COLO668 (cell line): ENCODE measurements around the gene POU2F2.

Experiments used
- DNase-seq: peaks from one replicate; lab custom pipeline; 2025; ENCODE audit not compliant: unreplicated experiment; lab: John Stamatoyannopoulos, UW

The POU2F2 gene

DNA sequence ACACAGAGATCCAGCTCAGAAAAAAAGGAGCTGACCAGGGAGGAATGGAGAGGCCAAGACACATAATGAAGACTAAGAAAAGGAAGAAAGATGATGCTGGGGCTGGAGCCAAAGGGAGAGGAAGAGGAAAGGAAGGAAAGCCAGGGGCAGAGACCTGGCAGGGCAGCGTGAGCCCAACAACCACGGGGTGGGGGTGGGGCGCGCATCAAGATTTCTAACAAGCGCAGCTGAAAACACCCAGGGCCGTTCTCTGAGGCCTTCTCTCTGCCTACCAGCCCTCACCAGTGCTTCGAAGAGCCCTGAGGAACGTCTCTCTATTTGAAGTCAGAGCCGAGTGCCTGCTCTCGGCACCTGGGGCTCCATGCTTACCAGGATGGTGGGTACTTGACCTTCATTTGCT lies 23.6 kb upstream of the POU2F2 start:
- no peak for DNase-seq

DNA sequence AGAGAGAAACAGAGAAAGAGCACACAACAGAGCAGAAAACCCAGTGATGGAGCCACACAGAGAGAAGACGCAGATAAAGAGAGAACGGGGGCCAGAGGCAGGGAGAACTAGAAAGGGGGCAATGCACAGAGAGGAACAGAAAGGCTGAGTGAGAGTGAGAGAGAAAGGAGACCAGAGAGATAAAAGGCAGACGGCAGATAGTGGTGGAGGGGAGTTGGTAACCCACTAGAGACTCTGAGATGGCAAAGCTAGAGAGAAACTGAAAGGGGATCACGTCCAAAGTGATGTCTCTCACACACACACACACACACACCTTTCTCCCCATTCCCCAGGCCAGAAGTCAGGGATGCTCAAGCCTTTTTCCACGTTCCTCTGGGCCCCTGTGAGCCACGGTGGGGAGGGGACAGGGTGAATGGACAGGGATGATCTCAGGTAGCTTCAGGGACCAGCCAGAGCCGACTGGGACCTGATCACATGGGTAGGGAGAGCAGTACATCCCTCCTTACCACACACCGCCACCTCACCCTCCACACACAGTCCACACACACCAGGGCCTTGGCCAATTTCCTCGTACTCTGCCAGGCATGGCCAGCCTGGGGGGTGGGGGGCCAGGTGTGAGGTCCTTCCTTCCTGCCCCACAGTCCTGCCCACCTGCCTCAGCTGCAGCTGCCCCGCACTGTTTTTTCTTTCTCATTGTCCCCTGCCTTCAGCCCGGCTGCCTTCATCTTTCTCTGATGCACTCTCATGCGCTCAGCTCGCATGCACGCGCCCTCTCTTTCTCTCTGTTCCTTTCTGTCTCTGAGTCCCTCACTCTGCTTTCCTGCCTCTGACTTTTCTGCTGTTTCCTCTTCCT lies 22.5 kb upstream of the POU2F2 start:
- DNase-seq, result peak; percentile 76

DNA sequence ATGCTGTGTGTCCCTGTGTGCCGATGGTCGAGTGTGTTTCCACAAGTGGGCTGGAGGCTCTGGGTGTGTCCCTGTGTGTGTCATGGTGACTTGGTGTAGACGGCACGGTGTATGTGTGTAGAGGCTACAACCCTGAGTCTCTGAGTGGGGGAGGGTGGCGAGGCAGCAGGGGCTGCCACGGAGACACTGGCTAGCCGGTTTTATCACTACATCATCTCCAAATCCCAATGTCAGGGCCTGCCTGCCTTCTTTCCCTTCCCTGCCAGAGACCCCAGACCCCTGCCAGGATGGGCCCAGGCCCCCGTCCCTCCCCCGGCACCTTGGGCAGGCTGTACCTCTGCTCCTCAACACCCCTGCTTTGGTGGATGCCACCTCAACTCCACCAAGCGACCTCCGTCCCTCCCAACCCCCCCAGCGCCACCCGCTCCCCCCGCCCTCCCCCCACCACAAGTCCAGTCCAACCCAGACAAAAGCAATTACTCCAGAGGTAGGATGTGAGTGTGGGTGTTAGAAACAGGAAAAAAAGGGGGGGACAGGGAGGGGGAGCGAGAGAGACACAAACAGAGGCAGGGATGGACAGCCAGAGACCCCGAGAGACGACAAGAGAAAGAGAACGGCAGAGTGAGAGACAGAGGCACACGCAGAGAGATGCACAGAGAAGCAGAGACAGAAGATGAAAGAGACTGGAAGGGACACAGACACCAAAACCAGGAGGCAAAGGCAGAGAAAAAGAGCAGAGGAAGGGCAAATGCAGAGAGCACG lies 21.6 kb upstream of the POU2F2 start:
- peak; percentile 15 for DNase-seq

DNA sequence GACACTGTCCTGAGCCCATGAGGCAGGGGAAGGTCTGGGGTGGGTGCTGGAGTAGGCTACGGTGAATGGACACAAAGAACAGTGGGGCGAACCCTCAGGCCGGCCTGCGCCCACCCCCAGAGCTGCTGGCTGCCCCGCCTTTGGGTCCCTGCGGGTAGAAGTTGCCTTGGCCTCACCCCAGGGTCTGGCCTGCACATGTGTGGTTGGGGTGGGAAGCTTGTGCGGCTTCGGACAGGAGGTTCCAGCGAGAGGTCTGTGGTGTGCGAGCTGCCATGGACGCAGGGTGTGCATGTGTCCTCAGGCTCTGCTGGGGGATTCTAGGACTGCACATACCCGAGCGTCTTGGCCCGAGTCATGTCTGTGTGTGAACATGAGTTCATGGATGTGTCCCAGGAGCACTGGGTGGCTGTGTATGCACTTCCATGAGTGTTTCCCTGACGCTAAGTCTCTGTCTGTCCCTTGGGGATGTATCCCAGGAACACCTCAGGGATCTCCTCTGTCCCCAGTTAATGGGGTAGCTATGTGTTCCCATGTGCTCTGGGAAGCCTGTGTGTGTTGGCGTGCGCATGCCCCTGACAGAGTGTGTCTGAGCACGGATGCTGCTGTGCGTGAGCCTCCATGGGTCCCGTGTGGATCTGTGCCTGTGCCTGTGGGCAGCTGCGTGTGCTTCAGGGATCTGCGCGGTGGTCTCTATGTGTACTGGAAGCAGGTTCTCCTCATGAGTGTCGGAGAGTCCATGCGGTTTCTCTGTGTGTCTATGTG lies 20.8 kb upstream of the POU2F2 start:
- no peak for DNase-seq

DNA sequence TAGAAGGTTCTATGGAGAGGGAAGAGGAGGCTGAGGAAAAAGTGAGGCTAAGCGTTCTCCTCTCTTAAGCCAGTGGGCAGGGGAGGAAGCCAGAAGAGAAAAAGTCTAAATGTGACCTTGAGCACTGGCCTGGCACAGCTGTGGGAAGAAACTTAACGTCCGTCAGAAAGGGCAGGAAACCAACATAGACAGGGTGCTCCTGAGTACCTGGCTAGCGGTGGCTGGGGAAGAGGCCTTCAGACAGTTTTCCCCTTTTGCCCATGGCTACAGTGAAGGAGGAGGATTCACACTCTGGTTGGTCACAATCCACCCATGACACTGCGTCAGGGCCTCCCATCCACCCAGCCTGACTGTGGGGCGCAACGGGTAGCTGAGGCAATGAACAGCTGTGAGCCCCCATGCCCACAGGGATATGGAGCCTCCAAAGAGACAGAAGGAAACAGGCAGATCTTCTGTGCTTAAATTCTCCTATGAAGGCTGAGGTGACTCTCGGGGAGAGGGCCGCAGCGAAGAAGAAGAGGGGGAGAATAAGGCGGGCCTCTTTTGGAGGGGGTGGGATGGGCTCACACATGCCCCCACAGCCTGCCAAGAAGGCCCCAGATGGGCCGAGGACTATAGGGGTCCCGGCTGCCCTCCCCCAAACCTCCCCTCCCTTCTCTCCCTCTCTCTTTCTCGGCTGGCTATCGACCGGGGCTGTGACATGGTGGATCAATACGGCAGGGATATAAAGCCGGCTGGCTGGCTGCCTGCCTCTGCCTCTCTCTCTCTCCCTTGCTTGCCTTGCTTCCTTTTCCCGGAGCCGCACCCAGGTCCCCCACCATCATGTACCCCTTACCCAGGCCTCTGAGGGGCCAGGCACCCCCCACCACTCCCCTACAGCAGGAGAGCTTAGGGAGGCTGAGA lies 19.8 kb upstream of the POU2F2 start:
- no peak for DNase-seq

DNA sequence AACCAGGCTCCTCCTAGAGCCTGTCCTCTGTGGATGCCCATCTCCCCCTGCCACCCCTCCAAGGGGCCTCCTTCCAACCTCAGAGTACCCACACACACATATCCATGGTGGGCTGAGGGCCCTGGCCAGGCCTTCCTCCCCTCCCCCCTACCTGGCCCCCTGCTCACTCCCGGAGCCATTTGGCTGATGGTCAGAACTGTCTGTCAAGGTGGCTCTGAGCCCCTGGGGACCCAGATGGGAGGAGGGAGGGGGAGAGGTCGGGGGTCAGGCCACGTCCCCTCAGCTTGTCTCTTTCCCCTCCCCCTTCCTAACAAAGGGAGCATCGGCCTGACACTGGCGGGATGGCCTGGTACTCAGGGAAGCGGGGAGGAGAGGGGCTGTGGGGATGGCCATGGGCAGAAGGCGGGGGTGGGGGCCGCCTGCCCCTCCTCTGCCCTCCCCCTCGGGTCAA lies 18.7 kb upstream of the POU2F2 start:
- no peak for DNase-seq

DNA sequence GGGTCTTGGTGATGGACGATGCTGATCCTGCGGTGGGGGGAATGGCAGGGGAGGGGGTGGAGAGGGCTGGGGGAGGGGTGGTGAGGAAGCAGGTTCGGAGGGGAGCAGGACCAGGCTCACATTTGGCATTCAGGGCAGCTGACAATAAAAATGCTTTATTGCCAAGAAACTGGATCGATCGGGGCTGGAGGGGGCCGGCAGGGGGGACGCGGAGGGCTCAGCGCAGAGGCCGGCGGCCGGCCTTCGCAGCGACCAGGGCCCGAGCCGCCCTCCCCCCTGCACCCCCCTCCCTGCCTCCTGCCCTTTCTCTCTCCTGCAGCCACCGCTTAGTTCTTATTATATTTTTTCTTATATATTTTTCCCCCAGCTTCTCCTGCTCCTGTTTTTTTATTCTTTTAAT lies 18.1 kb upstream of the POU2F2 start:
- peak; percentile 69 for DNase-seq

DNA sequence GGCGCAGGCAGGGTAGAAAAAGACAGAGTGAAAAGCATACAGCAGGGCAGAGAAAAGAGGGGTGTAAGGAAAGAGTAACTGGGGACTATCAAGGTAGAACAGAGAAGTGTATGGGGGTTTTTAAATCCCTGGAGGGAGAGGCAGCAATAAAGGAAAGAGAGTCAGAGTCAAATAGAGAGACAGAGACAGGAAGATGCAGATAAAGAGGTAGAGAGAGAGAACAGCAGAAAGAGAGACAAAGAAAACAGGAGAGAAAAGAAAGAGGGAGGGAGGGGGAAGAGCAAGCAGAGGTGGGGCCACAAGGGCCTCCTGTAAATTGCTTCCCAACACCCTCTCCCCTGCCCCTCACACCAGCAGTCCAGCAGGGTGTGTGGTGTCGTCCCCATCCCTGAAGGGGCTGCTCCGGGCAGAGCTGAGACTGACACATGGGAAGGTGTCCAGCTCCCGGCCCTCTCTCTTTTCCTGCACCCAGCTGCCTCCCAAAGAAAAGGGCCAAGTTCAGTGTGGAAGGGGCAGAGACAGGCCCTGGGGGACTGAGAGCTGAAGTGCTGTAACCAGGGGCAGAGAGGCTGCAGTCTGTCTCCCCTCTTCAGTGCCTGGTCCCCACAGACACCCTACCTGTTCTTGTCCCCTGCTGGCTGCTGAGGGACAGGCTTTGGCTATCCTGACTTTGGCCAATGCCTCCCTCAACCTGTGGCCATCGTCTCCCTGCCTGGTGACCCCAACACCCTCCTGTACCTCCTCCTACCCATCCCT lies 17.4 kb upstream of the POU2F2 start:
- DNase-seq, result no peak

DNA sequence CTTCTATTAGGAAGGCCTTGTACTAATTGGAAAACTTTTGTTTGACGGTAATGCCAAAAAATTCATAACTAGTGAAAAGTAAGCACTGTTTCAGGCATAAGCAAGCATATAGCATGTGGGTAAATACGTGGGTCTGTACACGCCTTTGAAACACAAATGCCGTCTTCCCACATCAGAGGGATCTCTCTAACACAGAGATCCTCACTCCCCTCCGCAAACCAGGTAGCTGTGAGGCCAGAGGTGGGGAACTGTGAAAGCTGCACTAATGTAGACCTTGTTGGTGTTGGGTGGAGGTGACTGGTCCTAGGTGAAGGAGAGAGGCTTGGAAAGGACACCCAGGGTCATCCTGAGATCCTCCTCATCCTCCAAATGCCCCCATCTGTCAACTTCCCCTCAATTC lies 16.0 kb upstream of the POU2F2 start:
- no peak for DNase-seq

DNA sequence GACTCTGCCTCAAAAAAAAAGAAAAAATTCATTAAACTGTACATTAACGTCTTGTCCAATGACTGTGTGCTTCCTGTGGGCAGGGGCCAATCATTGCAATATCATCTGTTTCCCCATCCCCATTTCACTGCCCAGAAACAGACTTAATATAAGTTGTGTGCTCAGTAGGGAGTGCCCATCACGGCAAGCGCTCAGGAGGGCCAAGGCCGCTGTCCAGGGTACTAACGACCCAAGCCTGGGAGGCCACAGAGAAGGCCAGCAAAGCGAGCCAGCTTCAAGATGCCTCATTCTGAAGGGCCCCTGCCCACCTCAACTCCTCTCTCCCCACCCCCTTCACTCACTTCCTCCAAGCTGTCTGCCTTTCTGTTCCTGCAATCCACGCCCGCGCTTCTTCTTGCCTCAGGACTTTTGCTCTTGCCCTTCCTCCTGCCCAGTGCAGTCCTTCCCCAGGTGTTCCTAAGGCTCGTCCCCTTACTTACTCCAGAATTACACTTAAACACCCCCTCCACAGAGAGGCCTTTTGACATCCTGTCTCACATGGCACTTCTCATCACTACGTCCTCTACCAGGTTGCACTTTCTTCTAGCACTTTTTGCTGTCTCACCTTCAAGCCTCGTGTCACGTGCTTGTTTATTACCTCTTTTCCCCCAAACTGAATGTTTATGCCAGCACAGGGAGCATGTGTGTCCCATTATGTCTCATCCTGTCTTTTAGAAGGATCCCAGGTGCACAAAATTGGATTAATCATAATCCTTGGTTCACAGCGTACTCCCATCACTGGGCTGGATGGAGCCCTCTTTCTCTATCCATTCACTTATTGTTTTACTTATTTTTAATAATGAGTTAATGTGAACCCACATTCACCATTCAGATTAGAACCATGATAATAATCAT lies 11.3 kb upstream of the POU2F2 start:
- no peak for DNase-seq

DNA sequence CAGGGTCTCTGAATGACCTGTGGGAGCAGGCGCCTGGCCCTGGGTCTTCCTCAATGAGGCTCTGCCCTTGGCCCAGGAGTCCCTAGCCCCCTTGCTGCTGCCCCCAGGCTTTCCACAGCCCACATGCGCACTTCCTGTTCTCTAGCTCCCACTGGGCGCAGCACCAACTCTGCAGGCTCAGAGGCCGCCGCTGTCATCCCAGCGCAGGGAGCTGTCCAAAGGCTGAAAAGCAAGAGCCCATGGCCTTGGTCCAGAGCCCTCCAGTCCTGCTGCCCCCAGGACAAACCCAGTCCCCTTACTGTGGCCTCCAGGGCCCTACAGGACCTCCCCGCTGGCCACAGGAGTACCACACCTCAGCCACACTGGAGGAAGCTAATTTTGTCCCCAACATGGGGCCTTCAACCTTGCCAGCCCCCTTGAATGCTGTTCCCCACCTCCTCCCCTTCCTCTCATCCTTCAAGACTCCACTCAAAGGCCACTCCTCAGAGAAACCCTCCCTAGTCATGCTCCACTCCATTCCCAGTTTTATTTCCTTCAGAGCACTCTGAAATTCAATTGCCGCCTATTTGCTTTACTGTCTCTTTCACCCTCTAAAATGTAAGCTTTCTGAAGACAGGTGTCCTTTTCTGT lies 8.0 kb upstream of the POU2F2 start:
- DNase-seq, result no peak

DNA sequence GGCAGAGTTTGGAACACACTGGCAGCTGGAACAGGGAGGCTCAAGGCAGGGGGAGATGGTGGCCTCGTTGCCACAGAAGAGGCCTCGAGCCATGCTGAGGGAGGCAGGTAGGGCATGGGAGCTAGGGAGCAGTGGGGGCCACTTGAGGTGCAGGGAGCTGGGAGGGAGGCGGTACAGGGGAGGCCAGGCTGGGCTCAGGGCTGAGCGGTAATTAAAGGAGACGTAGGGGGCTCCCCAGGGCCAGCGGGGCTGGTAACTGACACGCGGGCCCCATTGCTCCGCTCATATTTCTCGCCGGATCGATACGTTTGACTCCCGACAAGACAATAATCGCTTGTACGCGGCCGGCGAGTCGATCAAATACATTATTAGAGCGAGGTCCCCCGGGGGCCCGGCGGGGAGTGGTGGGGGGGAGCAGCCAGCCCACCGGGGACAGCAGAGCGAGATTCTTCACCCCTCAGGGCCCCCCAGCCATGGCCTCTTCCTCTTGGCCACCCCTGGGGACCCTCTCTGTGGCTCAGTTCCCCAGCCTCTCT lies 2.4 kb upstream of the POU2F2 start:
- DNase-seq, result peak; percentile 36

DNA sequence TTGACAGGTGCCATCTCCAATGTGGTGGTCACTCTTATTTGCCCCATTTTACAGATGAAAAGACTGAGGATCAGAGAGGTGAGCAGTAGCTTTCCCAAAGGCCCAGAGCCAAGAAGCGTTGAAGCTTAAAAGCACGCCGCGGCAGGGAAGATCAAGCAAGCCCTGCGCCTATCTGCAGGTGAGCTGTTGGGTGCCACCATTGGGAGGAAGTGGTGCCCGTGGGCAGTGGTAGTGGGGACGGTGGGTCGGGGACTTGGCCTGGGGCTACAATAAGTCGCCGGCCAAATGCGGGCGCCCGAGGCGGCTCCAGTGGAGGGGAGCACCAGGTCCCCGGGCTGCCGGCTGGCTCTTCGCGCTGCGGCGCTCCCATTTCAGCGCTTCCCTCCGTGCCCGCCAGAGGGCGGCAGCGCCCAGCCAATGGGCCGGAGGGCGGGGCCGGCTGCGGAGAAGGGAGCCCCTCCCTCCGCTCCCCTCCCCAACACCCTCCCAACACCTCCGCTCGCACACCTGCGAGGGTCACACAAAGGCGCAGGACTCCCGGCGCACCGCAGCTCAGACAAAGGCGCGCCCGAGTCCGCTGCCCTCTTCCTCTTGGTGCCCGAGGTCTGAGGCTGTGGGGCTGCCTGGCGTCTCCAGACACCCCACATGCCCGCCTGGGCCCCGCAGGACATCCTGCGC lies 744 bp upstream of the POU2F2 start:
- DNase-seq, result peak; percentile 93

DNA sequence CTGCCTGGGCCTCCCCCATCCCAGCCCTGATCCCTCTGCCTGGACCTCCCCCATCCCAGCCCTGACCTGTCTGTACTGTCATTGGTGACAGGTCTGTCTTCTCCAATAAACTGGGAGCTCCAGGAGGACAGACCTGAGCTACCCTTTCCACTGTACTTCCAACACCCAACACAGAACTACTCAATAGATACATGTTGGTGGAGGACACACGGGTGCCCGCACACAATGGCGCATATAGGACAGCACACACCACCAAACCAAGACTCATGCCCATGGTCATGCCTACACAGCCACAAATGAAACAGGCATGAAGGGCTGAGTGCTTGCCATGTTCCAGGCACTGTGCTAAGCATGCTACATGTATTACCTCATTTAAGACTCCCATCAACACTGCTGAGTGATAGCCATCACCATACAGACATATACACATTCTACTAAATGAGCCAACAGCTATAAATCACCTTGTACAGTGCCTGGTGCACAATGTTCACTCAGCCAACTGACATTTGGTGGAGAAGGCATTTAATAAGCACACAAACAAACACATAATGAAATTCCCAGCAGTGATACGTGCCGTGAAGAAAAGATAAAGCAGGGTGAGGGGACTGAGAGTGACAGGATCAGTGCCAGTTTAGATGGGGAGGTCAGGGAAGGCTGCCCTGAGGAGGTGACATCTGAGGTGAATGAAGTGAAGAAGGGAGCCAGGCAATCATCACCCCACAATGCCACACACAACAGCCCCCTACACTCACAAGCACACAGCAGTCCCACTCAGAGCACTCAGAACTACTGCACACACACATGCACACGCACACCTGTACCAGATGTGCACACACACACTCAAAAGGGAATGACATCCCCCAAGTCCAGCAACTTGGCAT lies 857 bp downstream of the POU2F2 start:
- DNase-seq, result no peak

DNA sequence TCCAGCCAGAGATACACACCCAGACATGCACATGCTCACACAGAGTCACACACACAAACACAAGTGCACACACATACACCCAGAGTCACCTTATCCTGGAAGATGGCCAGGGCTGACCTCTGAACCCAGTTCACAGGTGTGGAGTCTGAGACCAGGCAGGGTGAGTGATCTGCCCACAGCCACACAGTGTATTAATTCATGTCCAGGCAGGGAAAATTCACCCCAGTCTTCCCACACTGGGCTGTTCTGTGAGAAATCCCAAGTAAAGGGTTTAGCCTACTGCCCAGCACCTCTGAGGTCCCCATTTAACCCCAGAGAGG lies 2.0 kb downstream of the POU2F2 start:
- no peak for DNase-seq

DNA sequence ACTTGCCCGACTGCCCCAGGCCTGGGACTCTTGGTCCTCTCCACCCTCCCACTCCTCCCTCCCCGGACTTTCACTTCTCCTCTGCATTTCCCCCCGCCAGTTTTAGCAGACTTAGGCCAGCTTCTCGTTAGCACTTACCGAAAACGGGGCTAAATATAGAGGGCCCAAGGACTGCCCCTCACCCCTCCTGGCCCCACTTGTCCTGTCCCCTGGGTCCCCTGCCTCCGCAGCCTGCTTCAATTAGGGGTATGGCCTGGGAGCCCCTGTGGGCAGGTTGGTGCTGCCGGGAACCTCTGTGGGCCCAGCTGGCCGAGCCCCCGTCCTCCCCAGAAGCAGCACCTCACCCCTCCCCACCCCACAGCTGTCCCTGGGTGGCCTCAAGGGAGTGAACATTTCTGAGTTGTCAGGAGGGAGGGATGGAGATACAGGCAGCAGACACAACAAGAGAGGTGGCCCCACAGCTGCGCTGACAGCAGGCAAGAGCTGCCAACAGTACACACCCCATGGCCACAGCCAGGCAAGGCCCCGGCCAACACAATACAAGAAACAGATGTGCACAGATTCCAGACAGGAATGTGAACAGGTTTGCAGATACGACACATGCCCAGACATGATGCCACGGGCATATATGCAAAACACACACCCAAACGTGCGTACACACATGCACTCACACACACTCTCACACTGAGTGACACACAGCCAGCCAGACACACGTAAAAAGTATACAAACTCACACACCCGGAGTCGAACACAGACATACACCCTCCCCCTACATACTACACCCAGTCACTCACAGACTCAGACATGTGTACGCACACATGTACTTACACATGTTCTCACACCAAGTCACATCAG lies 2.6 kb downstream of the POU2F2 start:
- no peak for DNase-seq
